K562 (cell line): ENCODE measurements around the gene SNX30. TPM values are rescaled to one million over a fixed set of nuclear protein-coding genes. Genes with fewer than 3 reads are reported as not detected.

Experiments
- ATAC-seq: fragments of 200-7000 bp; cut with Tn5 transposase; 3 replicates; pipeline ENCODE4 v1.9.1; 2020; ENCODE audit warnings: moderate library complexity
- BruUV-seq: library from RNA; stranded (reverse); fragments of 400-500 nt; replicated peaks from 2 replicates; lab custom pipeline; 2021; lab: Mats Ljungman, UMichigan
- CTCF ChIA-PET: fragments of 300-600 bp; formaldehyde crosslinking; extraction: SDS; loops from one replicate; lab custom pipeline; 2021; ENCODE audit warnings: low intra/inter-chr PET ratio; lab: Yijun Ruan, JAX
- POLR2A ChIA-PET: fragments of 300-600, 350-650 bp; sonication (Branson Sonifier 250); formaldehyde crosslinking; extraction: SDS; loops from one replicate; lab custom pipeline; 2021; ENCODE audit warnings: antibody characterized with exemption, inconsistent platforms; lab: Yijun Ruan, JAX
- DNase-seq, 4 experiments: peaks; one replicate each; pipeline versions ENCODE4 v3.0.0 to v3.0.0-alpha.2; 2011 to 2018; ENCODE audit warnings: low spot score in 3 of 4, mixed read lengths in 3 of 4; ENCODE audit errors: extremely low read depth in 1 of 4
- FAIRE-seq: peaks from 2 replicates; lab custom pipeline; 2011; peaks lifted over from hg19 to GRCh38; lab: Jason Lieb, UNC
- H2AFZ ChIP-seq: 2 replicates; pipeline ENCODE4 v1.6.0; 2011; ENCODE audit warnings: low read depth, low read length, control low read depth, inconsistent platforms
- H3K27ac ChIP-seq: fragments of 200-600 bp; 3 replicates; pipeline ENCODE4 v1.8.0; 2011; ENCODE audit warnings: low read depth, mild to moderate bottlenecking, control low read depth, inconsistent platforms, low read length, moderate library complexity, mixed read lengths; ENCODE audit errors: extremely low read depth
- H3K27me3 ChIP-seq, 2 experiments: fragments of 300-600 bp in 1 of 2; 2 replicates in 1 of 2; 3 replicates in 1 of 2; pipeline versions ENCODE4 v1.6.0 to v1.8.0; 2011; ENCODE audit warnings: inconsistent platforms in 2 of 2, low read length in 2 of 2, mild to moderate bottlenecking in 1 of 2, mixed read lengths in 1 of 2, moderate library complexity in 1 of 2; ENCODE audit not compliant: control insufficient read depth in 2 of 2, insufficient read depth in 2 of 2
- H3K36me3 ChIP-seq: fragments of 300-600 bp; 3 replicates; pipeline ENCODE4 v1.8.0; 2011; ENCODE audit warnings: mild to moderate bottlenecking, low read length, inconsistent platforms; ENCODE audit not compliant: control insufficient read depth, insufficient read depth
- H3K4me1 ChIP-seq, 2 experiments: fragments of 200-600 bp in 1 of 2; replicated peaks in 1 of 2; 2 replicates in 1 of 2; 3 replicates in 1 of 2; pipeline versions ENCODE4 v1.5.1 to v1.8.0; 2011; ENCODE audit warnings: inconsistent platforms in 2 of 2, low read length in 2 of 2, mild to moderate bottlenecking in 1 of 2, mixed read lengths in 1 of 2, moderate library complexity in 1 of 2; ENCODE audit not compliant: control insufficient read depth in 2 of 2, insufficient read depth in 2 of 2
- H3K4me2 ChIP-seq: 2 replicates; pipeline ENCODE4 v1.6.1; 2011; ENCODE audit warnings: low read length, control low read depth, inconsistent platforms, mixed read lengths; ENCODE audit not compliant: insufficient read depth
- H3K4me3 ChIP-seq: fragments of 200-600 bp; sonication (generic), shearing (Covaris generic); 2 replicates; pipeline ENCODE4 v1.5.1; 2016; ENCODE audit warnings: control low read depth, inconsistent platforms
- H3K79me2 ChIP-seq: fragments of 200-600 bp; 3 replicates; pipeline ENCODE4 v1.8.0; 2011; ENCODE audit warnings: low read length, inconsistent platforms; ENCODE audit not compliant: control insufficient read depth, insufficient read depth
- H3K9ac ChIP-seq, 2 experiments: 2 replicates each; pipeline versions ENCODE4 v1.6.0 to v1.6.1; 2011; ENCODE audit warnings: low read depth in 2 of 2, low read length in 2 of 2, control low read depth in 1 of 2, inconsistent platforms in 1 of 2, mild to moderate bottlenecking in 1 of 2, mixed read lengths in 1 of 2; ENCODE audit not compliant: insufficient read depth in 1 of 2
- H3K9me1 ChIP-seq: one replicate; pipeline ENCODE4 v1.6.0; 2011; ENCODE audit warnings: inconsistent platforms, mild to moderate bottlenecking, low read length, moderate library complexity; ENCODE audit not compliant: control insufficient read depth, insufficient read depth
- H3K9me3 ChIP-seq: replicated peaks from 2 replicates; pipeline ENCODE4 v1.5.1; 2011; ENCODE audit warnings: low read depth, low read length, inconsistent platforms; ENCODE audit not compliant: control insufficient read depth, insufficient read depth
- H4K20me1 ChIP-seq: replicated peaks from 2 replicates; pipeline ENCODE4 v1.6.1; 2011; ENCODE audit warnings: low read length, inconsistent platforms, mixed read lengths; ENCODE audit not compliant: control insufficient read depth, insufficient read depth
- MTA1 ChIP-seq: fragments of 450-650 bp; IDR thresholded peaks from 2 replicates; pipeline ENCODE4 v1.6.1; 2017; ENCODE audit warnings: borderline replicate concordance
- SUPT5H ChIP-seq: fragments of 450-650 bp; IDR thresholded peaks from 2 replicates; pipeline ENCODE4 v1.6.1; 2016
- TAL1 ChIP-seq: fragments of 450-650 bp; IDR thresholded peaks from 2 replicates; pipeline ENCODE4 v1.6.1; 2016; ENCODE audit warnings: mild to moderate bottlenecking
- TBP ChIP-seq: optimal IDR thresholded peaks from 2 replicates; pipeline ENCODE3; 2011; ENCODE audit warnings: low read depth, low read length, improper control_type of control experiment
- ZNF140 ChIP-seq: fragments of 250-450 bp; sonication (Bioruptor Pico); IDR thresholded peaks from 2 replicates; pipeline ENCODE4 v1.8.0; 2021; ENCODE audit warnings: moderate library complexity, mild to moderate bottlenecking, inconsistent platforms
- ZNF23 ChIP-seq: fragments of 250-450 bp; sonication (Bioruptor Pico); IDR thresholded peaks from 2 replicates; pipeline ENCODE4 v1.4.0; 2020; ENCODE audit warnings: mild to moderate bottlenecking
- ZNF24 ChIP-seq: fragments of 450-650 bp; IDR thresholded peaks from 2 replicates; pipeline ENCODE4 v1.6.1; 2016
- WGBS: fragments of 100-300 bp; shearing (Covaris generic); methylation state at CpG from one replicate; pipeline ENCODE4 v1.1.6; 2016; ENCODE audit warnings: low coverage, mixed read lengths; ENCODE audit not compliant: insufficient coverage; ENCODE audit errors: missing lambda C conversion rate; 5-methylcytosine and 5-hydroxymethylcytosine counted together
- in situ Hi-C: fragments of 300-500 bp; cut with MboI; formaldehyde crosslinking; loops from 4 replicates; pipeline ENCODE4 v1.15.0; 2018; ENCODE audit warnings: inconsistent platforms, mixed read lengths
- intact Hi-C: fragments of 100-400 bp; cut with micrococcal nuclease; formaldehyde crosslinking; loops from 2 replicates; pipeline ENCODE4 v1.14.2; 2022
- polyA plus RNA-seq, 8 experiments: library from polyadenylated mRNA; depleted of rRNA in 4 of 8; stranded (reverse) in 5 of 8; unstranded in 3 of 8; fragments of >200 nt; fragmentation: Nextera tagmentation in 2 of 8; fragmentation: Illumina TruSeq in 1 of 8; extraction: Ambion mirVana in 2 of 8; extraction: Trizol in 1 of 8; gene quantifications; 2 replicates each; pipeline versions ENCODE4 v1.2.1 to v1.2.3, GENCODE V29; 2011 to 2014; ENCODE audit warnings: inconsistent platforms in 1 of 8, missing spikeins in 1 of 8
- total RNA-seq, 7 experiments: library from RNA; depleted of rRNA in 6 of 7; stranded (reverse); fragments of >200 nt in 6 of 7; fragmentation: Illumina TruSeq in 2 of 7; extraction: Trizol in 2 of 7; gene quantifications; 2 replicates each; pipeline versions ENCODE4 v1.2.1 to v1.2.3, GENCODE V29; 2011 to 2021; ENCODE audit warnings: low replicate concordance in 1 of 7

The SNX30 gene
- total and polyA plus RNA-seq, 9 of the 15 experiments (the other 6 are each of a cell fraction or from before 2014, with no cell fraction given), result 0.76 to 5.9 (median 3.3) TPM

GRCh38 chr9:112762726-112763518 is 12.4 kb downstream of the SNX30 start:
- in situ Hi-C loops (no loop called here), intact Hi-C loops (no loop called here)
- Histone ChIP-seq H3K36me3 (no peaks in the 10 kb centered on the region), H2AFZ (no peak overlapping the region), H3K27me3 (no peaks in the 10 kb centered on the region), H3K4me1 (peaks cover 9 to 11% of the 10 kb centered on the region in 2 experiments; a peak in 3 of 5 replicates), H3K4me2 (no peak overlapping the region), H3K9me3 (no peaks in the 10 kb centered on the region), H3K27ac (no peak overlapping the region), H3K9ac (peak overlapping the region in 1 of 2 experiments; percentile 53; a peak in 1 of 4 replicates), H3K9me1 (no peaks in the 10 kb centered on the region), H3K4me3 (no peak overlapping the region), H4K20me1 (peaks cover 14% of the 10 kb centered on the region; the same call in 1 of the 2 replicates), H3K79me2 (no peaks in the 10 kb centered on the region)
- no TSS peak for BruUV-seq
- TF ChIP-seq ZNF140 (CRISPR knock-in tag) (no peak), MTA1 (no peak), TBP (no peak), ZNF23 (no peak), ZNF24 (no peak), TAL1 (no peak), SUPT5H (no peak)
- ATAC-seq, result no peak
- no peak for DNase-seq
- no peak for FAIRE-seq
- ChIA-PET POLR2A (interaction anchor here (1.0 to 2.2 kb wide), 5 partner anchors 10 to 528 kb away, joined by 3 to 11 read pairs (median 3); partner anchors contain the start of gene SNX30), CTCF (no interaction called here)
- 56% methylated on average over 12 of the region's 13 CpGs for WGBS
